K562 (cell line): ENCODE results near the gene PSMA8. TPM values are rescaled to one million over a fixed set of nuclear protein-coding genes. Genes with fewer than 3 reads are reported as not detected.

Experiments
- ARNT ChIP-seq, 2 experiments: fragments of 450-650 bp; IDR thresholded peaks; 2 replicates each; pipeline ENCODE4 v1.6.1; 2016; ENCODE audit warnings: mild to moderate bottlenecking in 1 of 2
- CHD1 ChIP-seq: fragments of 200-600 bp; sonication (generic); IDR thresholded peaks from one replicate; pipeline ENCODE4 v1.6.1; 2012; ENCODE audit warnings: mild to moderate bottlenecking, moderate library complexity, low read length, inconsistent platforms
- CTCFL ChIP-seq: IDR thresholded peaks from 2 replicates; pipeline ENCODE4 v1.6.1; 2011; ENCODE audit warnings: borderline replicate concordance, low read depth, mild to moderate bottlenecking, moderate library complexity, low read length; ENCODE audit not compliant: insufficient read depth, poor library complexity, severe bottlenecking
- DNMT1 ChIP-seq: fragments of 450-650 bp; IDR thresholded peaks from 2 replicates; pipeline ENCODE4 v1.6.1; 2016; ENCODE audit warnings: antibody characterized with exemption, mild to moderate bottlenecking
- E2F5 ChIP-seq: sonication (generic); formaldehyde crosslinking; IDR thresholded peaks from 2 replicates; pipeline ENCODE4 v1.8.0; 2022; ENCODE audit warnings: mild to moderate bottlenecking, missing genetic modification reagents
- GABPA ChIP-seq: fragments of 200-800 bp; sonication (Bioruptor generic); conservative IDR thresholded peaks from 2 replicates; pipeline ENCODE4 v1.6.1; 2016; ENCODE audit warnings: low read depth, missing genetic modification characterization, missing compliant biosample characterization
- HBP1 ChIP-seq: fragments of 450-650 bp; formaldehyde crosslinking; IDR thresholded peaks from 2 replicates; pipeline ENCODE4 v1.4.0; 2022; ENCODE audit warnings: missing genetic modification characterization
- HMG20B ChIP-seq: fragments of 250-450 bp; sonication (Bioruptor Pico); IDR thresholded peaks from 2 replicates; pipeline ENCODE4 v1.5.0; 2021; ENCODE audit warnings: mild to moderate bottlenecking
- IFI16 ChIP-seq: fragments of 250-450 bp; sonication (Bioruptor Pico); IDR thresholded peaks from 2 replicates; pipeline ENCODE4 v2.1.2; 2022; ENCODE audit warnings: mild to moderate bottlenecking, inconsistent platforms
- ILK ChIP-seq: fragments of 450-650 bp; IDR thresholded peaks from 2 replicates; pipeline ENCODE4 v1.6.1; 2016; ENCODE audit warnings: missing genetic modification characterization, low read depth, mild to moderate bottlenecking, missing compliant biosample characterization, moderate library complexity, borderline replicate concordance
- MIER1 ChIP-seq: fragments of 450-650 bp; IDR thresholded peaks from 2 replicates; pipeline ENCODE4 v1.6.1; 2016; ENCODE audit warnings: antibody characterized with exemption, mild to moderate bottlenecking, low read depth
- MTA1 ChIP-seq: fragments of 450-650 bp; IDR thresholded peaks from 2 replicates; pipeline ENCODE4 v1.6.1; 2017; ENCODE audit warnings: borderline replicate concordance
- NBN ChIP-seq: fragments of 450-650 bp; IDR thresholded peaks from 2 replicates; pipeline ENCODE4 v1.6.1; 2016; ENCODE audit warnings: low read depth, mild to moderate bottlenecking
- POLR2B ChIP-seq: fragments of 450-650 bp; IDR thresholded peaks from 2 replicates; pipeline ENCODE4 v1.6.1; 2018; ENCODE audit warnings: low read depth; ENCODE audit not compliant: partially characterized antibody
- RBM39 ChIP-seq: fragments of 200-400 bp; formaldehyde crosslinking; optimal IDR thresholded peaks from 2 replicates; pipeline ENCODE3; 2018; ENCODE audit warnings: low read depth, low read length
- RFX1 ChIP-seq: fragments of 450-650 bp; IDR thresholded peaks from 2 replicates; pipeline ENCODE4 v1.6.1; 2016; ENCODE audit warnings: mild to moderate bottlenecking, moderate library complexity
- SMAD1 ChIP-seq: fragments of 150-350 bp; IDR thresholded peaks from 2 replicates; pipeline ENCODE4 v1.6.1; 2014; ENCODE audit warnings: low read length, low read depth; ENCODE audit not compliant: partially characterized antibody
- SRSF3 ChIP-seq: fragments of 200-400 bp; formaldehyde crosslinking; IDR thresholded peaks from 2 replicates; pipeline ENCODE4 v1.6.1; 2016; ENCODE audit warnings: mild to moderate bottlenecking, low read length, moderate library complexity; ENCODE audit not compliant: insufficient read depth
- ZBED1 ChIP-seq: IDR thresholded peaks from 2 replicates; pipeline ENCODE4 v1.6.1; 2014
- ZBTB8A ChIP-seq: fragments of 450-650 bp; IDR thresholded peaks from 2 replicates; pipeline ENCODE4 v1.6.1; 2018; ENCODE audit warnings: mild to moderate bottlenecking, moderate library complexity; ENCODE audit not compliant: partially characterized antibody
- ZFPM2 ChIP-seq: fragments of 250-450 bp; sonication (Bioruptor Pico); IDR thresholded peaks from 2 replicates; pipeline ENCODE4 v1.5.1; 2022; ENCODE audit warnings: mild to moderate bottlenecking
- ZNF431 ChIP-seq: sonication (generic); formaldehyde crosslinking; IDR thresholded peaks from 2 replicates; pipeline ENCODE4 v1.8.0; 2022; ENCODE audit warnings: mild to moderate bottlenecking, missing genetic modification reagents
- polyA plus RNA-seq, 8 experiments: library from polyadenylated mRNA; depleted of rRNA in 4 of 8; stranded (reverse) in 5 of 8; unstranded in 3 of 8; fragments of >200 nt; fragmentation: Nextera tagmentation in 2 of 8; fragmentation: Illumina TruSeq in 1 of 8; extraction: Ambion mirVana in 2 of 8; extraction: Trizol in 1 of 8; gene quantifications; 2 replicates each; pipeline versions ENCODE4 v1.2.1 to v1.2.3, GENCODE V29; 2011 to 2014; ENCODE audit warnings: inconsistent platforms in 1 of 8, missing spikeins in 1 of 8
- total RNA-seq, 7 experiments: library from RNA; depleted of rRNA in 6 of 7; stranded (reverse); fragments of >200 nt in 6 of 7; fragmentation: Illumina TruSeq in 2 of 7; extraction: Trizol in 2 of 7; gene quantifications; 2 replicates each; pipeline versions ENCODE4 v1.2.1 to v1.2.3, GENCODE V29; 2011 to 2021; ENCODE audit warnings: low replicate concordance in 1 of 7
- TF ChIP-seq, protein P1 (sequence below): IDR thresholded peaks from 2 replicates; pipeline ENCODE4 v1.6.1; 2012; ENCODE audit warnings: low read depth, low read length, improper control_type of control experiment, borderline replicate concordance

PSMA8 gene
- total and polyA plus RNA-seq, 9 of the 15 experiments (the other 6 are each of a cell fraction or from before 2014, with no cell fraction given) = not detected

DNA sequence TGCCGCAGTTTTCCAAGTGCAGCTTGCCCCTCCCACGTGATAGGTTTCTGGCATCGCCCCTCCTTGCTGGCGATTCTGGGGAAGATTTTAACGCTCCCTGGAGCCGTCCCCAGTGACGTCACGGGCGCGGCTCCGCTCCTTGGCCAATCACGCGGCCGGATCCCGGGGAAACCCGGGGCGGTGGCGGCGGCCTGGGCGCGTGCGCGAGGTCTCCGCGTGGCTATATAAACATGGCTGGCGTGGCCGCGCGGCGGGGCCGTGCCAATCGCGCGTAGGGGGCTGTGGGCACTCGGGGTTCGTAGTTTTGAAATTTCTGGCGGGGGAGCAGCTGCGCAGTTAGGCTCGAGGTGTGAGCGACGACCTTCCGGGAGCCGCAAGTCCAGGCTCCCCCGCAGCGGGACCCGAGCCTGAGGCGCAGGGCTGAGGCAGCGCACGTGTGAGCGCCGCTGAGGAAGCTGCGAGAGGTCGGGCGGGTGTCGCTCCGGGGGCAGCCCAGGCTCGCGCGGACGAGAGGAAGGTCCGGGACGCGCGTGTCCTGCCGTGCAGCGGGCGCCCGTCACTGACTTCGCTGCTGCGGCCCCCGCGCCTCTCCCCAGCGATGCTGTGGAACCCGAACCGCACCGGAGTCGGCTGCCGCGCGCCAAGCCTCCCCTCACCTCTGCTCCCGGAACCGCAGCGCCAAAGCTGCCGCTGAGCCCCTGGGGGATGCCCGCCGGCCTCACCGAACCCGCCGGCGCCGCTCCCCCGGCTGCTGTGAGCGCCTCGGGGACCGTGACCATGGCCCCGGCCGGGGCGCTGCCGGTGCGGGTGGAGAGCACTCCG is 92.8 kb downstream of the PSMA8 start, which contains the start of gene TAF4B (continued):
- TF ChIP-seq GABPA (tag) = peak; percentile 50; the same call in 1 of the 2 replicates
- peak; percentile 82 for TF ChIP-seq POLR2B
- no peak for TF ChIP-seq ZBED1
- peak; percentile 93 for TF ChIP-seq CHD1
- no peak for TF ChIP-seq IFI16 (CRISPR knock-in tag)
- TF ChIP-seq DNMT1 = no peak
- TF ChIP-seq SMAD1 = no peak
- 0 out of 2 replicates have a peak, but pooled peaks have one; percentile 37 for TF ChIP-seq ZNF431 (CRISPR knock-in tag)
- TF ChIP-seq MIER1 = no peak
- no peak; the same call in 1 of the 2 replicates for TF ChIP-seq RFX1
- no peak for TF ChIP-seq ILK (tag)
- peak; percentile 99 for TF ChIP-seq NBN
- no peak for TF ChIP-seq HBP1 (CRISPR knock-in tag)
- TF ChIP-seq ZBTB8A = no peak
- no peak for TF ChIP-seq CTCFL
- no peak for TF ChIP-seq ZFPM2 (CRISPR knock-in tag)
- no peak for TF ChIP-seq RBM39
- TF ChIP-seq, protein P1, sequence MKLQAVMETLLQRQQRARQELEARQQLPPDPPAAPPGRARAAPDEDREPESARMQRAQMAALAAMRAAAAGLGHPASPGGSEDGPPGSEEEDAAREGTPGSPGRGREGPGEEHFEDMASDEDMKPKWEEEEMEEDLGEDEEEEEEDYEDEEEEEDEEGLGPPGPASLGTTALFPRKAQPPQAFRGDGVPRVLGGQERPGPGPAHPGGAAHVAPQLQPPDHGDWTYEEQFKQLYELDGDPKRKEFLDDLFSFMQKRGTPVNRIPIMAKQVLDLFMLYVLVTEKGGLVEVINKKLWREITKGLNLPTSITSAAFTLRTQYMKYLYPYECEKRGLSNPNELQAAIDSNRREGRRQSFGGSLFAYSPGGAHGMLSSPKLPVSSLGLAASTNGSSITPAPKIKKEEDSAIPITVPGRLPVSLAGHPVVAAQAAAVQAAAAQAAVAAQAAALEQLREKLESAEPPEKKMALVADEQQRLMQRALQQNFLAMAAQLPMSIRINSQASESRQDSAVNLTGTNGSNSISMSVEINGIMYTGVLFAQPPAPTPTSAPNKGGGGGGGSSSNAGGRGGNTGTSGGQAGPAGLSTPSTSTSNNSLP = peak; percentile 46; the same call in 1 of the 2 replicates
- TF ChIP-seq HMG20B (CRISPR knock-in tag) = no peak
- no peak; the same call in 1 of the 2 replicates for TF ChIP-seq SRSF3
- no peak for TF ChIP-seq ARNT (IDR thresholded peaks at IDR 0.05)
- TF ChIP-seq MTA1 = no peak
- no peak for TF ChIP-seq E2F5 (CRISPR knock-in tag)
